Stimulated activated CD8-positive, alpha-beta memory T cell treated with anti-CD3 and anti-CD28 coated beads, Interleukin-4, amount 100 ng/mL, for 48 hours (primary cell): Measurements from ENCODE around the gene CMTM2.
"Not testable (repeated sequence)": the region's sequence is repeated elsewhere in the genome, so short reads cannot be mapped to it uniquely, and the experiment has no call there.

Source experiments
- DNase-seq: peaks from one replicate; pipeline ENCODE4 v3.0.0-alpha.2; 2020

The CMTM2 gene

DNA sequence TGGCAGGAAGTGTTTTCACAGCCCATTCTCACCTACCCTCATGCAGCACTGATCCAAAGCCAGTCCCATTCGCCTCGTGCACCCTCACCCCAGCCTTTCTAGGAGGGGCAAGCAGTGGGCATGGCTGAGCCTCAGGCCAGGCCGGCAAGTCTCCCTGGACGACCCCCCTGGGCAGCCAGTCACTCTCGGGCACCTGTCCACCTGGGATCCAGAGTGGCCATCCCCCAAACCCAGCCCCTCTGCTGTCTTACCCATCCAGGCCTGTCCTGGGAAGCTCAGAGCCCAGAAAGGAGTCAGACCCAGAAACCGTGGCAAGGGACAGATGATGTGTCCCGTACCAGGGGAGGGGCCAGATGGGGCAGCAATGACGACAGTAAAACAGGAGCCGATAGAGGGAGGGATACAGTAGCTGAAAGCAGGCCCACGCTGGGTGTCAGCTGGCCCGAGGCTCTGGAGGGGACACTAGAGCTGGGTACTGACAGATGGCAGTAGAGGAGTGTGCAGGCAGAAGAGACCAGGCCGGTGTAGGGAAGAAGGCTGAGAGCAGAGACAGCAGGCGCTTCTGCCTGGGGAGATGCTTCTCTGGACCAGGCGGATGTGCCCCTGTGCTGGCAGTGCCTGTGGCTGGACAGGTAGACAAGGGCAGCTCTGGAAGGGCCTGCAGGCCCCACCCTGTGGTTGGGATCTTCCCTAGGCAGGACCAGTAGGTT is 31.0 kb downstream of the CMTM2 start:
- no peak for DNase-seq

DNA sequence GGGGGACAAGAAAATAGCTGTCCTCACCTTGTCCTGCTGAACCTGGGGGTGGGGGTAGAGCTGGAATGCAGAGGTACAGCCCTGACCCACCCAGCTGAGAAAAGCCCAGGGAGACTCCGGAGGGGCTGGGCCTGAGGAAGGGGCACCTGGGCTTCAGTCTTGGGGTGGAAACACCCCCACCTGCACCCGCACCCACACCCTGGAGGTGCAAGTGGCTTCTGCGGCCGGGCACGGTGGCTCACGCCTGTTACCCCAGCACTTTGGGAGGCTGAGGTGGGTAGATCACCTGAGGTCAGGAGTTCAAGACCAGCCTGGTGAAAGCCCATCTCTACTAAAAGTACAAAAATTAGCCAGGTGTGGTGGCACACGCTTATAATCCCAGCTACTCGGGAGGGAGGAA is 32.6 kb downstream of the CMTM2 start:
- DNase-seq: not testable (repeated sequence)

DNA sequence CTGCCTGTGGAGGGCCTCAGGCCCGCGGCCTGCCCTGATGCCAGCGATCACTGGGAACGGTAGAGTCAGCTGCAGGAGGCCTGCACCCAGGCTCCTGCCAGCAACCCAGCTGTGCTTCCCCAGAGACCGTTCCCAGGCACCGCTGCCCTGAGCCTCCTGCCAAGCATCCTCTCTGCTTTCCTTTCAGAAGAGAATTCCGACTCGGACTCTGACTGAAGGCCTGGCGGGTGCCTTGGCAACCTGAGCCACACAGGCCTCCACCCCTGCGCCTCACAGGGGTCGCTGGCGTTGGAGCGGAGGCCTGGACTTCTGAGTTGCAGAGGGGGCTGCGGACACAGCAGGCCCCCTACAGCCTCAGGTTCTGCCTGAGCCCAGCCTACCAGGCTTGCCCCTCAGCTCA is 33.2 kb downstream of the CMTM2 start:
- no peak for DNase-seq

DNA sequence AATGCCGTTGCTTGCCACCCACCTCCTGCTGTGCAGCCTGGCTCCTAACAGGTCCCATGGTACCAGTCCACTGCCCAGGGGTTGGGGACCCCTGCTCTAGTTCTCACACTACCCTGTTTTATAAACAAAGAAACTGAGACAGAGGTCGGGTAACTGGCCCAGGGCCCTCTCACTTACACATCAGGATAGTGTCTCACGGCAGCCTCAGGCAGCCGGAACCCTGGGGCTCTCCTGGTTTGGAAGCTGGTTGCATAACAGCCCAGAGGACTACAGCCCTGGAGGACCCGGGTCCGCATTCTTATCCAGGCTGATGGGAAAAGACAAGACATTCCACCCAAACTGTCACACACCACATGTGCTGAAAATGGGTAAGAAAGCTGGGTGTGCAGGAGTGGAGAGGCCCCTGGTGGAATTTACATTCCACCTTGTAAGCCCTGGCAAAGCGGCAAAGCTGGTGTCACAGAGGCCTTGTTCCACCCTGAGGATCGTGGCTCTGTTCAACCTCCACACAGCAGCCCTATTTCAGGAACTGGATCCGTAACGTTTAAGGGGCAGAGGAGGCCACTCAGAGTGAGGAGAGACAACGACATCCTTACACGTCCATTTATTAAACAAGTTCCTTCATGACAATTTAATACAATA is 35.0 kb downstream of the CMTM2 start:
- no peak for DNase-seq

DNA sequence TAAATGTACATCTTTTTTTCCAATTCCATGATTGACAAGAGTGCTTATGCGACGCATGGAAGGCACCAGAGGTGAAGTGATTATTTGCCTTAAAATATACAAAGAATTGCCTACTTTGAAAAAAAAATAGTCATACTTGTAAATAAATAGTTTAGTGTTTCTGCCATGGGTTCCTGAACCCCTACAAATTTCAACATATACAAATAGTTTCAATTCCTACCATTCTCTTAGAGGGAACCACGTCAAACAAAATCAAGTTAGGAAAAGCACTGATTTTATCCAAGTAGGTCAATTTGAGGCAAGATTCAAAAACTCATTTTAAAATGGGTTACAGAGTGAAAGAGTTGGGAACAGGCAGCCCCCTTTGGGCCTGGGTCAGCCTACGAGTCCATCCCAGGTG is 36.9 kb downstream of the CMTM2 start:
- no peak for DNase-seq

DNA sequence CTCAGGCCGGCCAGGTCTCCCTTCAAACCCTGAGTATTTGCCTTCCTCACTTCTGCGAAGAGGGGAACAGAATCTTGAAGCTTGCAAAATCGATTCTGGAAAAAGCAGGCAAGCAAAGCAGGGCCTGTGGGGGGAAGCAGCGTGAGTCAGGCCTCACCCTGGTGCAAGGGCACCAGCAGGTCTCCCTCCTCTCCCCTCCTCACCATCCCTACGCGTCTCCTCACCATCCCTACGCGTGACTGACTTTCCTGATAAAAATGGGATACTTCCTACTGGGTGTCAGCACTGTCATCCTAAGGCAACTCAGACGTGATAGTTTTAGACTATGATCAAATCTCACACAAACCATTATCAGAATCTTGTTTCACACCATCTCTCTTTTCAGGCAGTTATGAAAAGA is 37.3 kb downstream of the CMTM2 start:
- no peak for DNase-seq

DNA sequence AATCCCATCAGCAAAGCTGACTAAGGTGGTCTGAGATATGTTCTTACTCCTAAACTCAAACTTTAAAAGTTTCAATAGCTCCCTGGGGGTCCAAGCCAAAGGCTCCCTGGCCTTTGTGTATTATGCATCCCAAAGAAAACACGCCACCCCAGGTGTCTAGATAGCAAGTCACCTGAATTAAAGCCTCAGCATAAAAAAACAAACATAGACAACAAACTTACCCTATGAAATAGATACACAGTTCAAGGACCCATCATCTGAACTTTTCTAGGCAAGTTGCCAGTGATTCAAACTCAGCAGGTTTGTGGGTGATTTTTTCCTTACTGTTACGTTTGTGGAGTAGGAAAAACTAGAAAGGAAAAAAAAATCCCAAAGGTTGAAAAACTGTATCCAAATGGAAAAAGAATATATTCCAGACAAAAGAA is 37.8 kb downstream of the CMTM2 start:
- no peak for DNase-seq

DNA sequence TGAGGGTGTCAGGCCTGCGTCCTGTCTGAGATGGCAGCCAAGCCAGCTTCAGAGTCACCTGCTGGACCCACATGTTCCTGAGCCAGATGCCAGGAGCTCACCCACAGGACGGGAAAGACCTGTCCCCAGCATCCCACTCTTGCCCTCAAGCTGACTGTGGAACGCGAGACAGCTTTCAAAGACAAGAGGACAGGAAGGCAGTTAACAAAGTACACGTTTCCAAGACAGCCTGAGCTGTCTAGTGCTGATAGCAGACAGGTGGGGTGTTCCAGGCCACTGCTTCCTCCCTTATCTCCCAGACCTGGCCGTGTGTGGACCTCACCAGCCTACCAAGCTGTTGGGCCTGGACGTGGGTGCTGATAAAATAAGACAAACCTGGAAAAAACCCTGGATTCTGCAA is 38.5 kb downstream of the CMTM2 start:
- no peak for DNase-seq

DNA sequence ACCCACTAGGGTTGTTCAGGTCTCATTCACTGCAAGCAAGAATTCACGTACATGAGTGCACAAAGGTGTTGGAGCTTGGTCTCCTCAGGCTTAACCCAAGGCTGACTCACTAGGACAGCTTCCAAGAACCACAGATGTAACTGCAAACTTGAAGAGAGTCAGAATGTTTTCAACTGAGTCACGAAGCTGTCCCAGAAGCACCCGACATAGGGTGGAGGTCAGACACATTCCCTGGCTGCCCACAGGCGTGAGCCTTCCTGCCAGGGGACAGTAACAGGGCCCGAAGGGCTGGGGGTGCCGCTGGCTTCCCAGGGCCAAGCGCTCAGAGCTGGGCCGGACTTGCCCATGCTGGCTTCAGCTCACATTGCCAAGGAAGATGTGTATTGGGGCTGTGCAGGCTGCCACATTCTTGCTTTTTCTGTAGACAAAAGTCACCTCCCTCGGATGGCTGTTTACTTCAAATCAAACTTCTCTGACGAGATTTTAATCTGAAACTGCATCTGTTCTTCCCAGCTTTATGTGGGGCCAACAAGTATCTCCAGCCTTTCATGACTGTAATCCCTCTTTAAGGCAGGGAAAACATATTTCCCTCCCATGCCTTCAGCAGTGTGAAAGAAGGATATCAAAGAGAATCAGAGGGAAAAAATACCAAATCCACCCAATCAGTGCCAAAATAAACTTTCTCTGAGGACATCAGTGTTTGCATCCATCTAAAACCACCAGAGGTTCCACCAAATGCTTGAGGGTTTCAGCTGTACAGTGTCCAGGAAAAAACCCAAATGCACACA is 39.5 kb downstream of the CMTM2 start:
- DNase-seq: no peak

DNA sequence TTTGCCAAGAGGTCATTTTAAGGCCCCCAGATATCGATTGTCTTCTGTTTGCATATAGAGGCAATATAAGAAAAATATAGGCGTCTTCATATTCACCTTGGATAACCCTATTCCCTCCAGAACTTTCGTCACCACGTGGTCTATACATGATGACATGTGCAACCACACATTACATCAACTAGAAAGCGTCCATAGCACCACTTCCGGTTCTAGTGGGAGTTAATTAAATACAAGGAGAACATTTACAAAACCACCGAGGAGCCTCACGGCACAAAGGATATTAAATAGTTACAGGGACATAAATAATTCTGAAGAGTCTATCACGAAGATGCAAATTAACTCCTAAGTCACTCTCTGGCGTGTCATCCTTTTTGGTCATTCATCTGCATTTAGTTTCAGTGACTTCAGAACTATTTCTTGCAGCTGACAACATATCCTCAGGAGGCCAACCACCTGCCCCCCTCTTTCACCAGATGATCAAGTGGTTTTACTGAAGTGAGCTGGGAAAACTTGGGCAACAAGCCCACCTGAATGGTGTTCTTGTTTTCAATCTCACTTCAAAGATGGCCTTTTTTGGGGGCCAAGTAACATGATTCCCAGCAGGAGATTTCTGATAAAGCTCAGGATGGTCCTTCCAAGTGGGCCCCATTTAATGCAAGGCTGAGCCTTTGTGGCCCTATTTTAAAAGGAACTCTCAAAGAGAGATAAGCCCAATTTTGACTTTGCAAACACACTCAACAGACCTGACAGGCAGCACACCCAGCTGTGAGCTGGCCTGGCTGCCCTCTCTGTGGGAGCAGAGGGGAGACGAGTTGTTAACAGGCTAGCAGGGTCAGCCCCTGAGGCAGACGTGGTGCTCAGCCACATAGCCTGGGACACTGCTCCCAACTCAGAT is 40.5 kb downstream of the CMTM2 start:
- no peak for DNase-seq

DNA sequence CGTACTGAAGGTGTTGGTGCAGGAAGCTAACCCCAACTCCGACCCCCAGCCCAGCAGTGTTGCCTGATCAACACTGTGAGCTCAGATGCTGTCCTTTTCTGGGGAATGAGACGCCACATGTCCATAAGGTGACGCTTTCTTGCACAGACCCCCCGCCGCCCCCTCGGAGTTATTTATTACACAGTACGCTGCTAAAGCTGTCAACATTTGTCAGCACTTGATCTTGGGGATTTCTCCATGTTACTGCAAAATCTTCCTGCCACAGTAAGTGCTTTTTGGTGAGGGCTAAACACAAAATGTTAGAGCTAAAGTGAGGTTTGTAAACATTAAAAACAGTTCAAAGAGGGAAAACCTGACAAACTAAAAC is 41.1 kb downstream of the CMTM2 start:
- no peak for DNase-seq

DNA sequence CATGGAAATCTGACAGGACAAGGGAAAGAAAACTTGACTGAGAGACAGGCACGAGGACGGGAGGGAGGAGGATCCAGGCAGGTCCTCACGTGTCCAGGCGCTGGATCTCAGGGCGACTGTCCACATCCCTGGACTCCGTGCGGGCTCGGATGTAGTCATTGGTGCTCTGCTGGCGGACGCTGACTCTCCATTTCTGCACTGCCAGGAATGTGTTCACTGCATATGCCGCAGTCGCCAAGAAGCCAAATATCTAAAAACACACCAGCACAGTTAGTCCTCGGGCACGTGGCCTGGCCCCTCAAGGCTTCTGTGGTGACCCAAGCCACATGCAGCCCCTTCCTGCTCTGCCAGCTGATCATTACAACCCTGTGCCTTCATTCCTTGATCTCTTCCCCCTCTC is 42.7 kb downstream of the CMTM2 start:
- no peak for DNase-seq

DNA sequence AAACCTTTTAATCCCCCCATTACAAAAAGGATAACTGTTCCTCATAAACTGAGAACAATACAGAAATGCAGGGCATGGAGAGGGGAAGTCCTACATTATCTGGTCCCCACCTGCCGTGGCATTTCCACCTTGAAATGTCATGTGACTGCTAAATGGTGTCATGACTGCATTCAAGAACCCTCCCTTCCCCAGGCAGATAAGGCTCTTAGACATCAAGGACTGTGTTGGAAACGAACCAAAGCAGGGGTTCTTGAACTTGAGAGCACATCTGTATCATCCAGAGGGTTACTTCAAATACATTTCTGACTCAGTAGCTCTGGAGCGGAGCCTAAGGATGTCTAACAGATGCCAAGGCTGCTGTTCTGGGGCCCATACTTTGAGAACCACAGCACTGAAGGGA is 43.6 kb downstream of the CMTM2 start:
- no peak for DNase-seq

DNA sequence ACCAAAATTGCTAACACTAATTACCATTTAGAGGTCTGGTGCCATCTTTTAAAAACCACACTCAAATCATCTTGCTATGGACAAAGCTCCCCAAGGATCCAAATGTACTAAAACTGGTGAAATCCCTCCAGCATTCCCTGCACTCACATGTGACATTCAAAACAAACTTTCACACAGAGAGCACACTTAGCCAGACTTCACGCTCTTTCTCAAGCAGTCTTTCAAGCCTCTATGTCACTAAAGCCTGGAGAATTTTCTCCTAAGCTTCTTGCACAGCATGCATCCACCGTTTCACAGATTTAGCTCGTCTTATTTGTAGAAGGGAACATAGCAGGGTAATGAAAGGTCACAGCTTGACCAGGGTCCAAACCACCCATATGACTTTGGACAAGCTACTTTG is 44.5 kb downstream of the CMTM2 start:
- no peak for DNase-seq

DNA sequence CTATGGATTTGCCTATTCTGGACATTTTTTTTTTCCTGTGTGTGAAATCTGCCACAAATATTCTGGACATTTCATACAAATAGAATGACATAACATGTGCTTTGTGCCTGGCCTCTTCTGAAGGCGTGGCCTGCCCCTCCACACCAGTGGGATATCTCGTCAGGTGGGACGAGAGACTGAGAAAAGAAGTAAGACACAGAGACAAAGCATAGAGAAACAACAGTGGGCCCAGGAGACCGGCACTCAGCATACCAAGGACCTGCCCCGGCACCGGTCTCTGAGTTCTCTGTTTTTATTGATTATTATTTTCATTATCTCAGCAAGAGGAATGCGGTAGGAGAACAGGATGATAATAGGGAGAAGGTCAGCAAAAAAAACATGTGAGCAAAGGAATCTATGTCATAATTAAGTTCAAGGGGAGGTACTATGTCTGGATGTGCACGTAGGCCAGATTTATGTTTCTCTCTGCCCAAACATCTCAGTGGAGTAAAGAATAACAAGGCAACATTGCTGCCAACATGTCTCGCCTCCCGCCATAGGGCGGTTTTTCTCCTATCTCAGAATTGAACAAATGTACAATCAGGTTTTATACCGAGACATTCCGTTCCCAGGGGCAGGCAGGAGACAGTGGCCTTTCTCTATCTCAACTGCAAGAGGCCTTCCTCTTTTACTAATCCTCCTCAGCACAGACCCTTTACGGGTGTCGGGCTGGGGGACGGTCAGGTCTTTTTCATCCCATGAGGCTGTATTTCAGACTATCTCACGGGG is 48.5 kb downstream of the CMTM2 start:
- DNase-seq: not testable (repeated sequence)

DNA sequence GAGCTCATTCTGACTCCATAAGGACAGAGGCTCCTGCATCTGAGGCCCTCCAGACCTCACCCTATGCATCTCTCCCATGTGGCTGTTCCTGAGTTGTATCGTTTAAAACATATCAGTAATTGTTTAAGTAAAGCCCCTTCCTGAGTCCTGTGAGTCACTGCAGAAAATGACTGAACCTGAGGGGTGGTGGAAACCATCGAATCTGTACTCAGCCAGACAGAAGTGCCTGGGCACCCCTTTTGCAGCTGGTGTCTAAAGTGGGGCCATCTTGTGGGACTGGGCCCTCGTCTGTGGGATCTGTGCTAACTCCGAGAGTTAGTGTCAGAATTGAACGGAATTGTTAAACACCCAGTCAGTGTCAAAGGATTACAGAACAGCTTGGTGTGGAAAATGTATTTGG is 50.6 kb downstream of the CMTM2 start:
- DNase-seq: no peak

DNA sequence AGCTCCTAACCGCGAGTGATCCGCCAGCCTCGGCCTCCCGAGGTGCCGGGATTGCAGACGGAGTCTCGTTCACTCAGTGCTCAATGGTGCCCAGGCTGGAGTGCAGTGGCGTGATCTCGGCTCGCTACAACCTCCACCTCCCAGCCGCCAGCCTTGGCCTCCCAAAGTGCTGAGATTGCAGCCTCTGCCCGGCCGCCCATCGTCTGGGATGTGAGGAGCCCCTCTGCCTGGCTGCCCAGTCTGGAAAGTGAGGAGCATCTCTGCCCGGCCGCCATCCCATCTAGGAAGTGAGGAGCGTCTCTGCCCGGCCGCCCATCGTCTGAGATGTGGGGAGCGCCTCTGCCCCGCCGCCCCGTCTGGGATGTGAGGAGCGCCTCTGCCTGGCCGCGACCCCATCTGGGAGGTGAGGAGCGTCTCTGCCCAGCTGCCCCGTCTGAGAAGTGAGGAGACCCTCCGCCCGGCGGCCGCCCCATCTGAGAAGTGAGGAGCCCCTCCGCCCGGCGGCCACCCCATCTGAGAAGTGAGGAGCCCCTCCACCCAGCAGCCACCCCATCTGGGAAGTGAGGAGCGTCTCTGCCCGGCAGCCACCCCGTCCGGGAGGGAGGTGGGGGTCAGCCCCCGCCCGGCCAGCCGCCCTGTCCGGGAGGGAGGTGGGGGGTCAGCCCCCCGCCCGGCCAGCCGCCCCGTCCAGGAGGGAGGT is 51.4 kb downstream of the CMTM2 start:
- DNase-seq: not testable (repeated sequence)

DNA sequence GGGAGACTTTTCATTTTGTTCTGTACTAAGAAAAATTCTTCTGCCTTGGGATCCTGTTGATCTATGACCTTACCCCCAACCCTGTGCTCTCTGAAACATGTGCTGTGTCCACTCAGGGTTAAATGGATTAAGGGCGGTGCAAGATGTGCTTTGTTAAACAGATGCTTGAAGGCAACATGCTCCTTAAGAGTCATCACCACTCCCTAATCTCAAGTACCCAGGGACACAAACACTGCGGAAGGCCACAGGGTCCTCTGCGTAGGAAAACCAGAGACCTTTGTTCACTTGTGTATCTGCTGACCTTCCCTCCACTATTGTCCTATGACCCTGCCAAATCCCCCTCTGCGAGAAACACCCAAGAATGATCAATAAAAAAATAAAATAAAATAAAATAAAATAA is 52.3 kb downstream of the CMTM2 start:
- DNase-seq: not testable (repeated sequence)

DNA sequence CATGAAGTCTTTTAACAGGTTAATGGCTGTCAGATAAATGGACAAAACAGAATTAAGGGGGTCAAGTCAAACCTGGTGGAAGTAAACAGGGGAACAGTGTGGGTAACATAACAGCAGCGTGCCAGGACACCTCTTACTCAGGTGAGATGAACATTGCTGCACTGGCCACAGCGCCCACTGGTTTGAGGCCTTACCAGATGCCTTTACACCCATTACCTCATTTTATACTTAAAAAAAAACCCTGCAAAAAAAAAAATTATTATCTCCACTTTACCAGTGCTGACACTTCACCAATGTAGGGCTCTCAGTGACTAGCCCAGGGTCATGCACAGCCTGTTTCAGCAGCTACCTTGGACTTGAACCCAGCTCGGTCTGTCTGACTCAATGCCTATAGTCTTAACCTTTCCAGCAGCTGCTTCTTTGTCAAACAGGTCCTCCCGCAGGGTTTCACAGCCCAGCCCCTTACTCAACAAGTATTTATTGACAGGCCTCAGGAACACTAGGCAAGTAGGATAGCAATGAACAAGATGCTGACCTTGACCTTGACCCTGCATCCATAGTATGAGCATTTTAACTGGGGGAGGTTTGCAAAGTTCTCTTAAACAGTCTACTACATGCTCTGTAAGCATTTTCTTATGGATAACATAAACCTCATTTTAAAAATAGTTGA is 55.4 kb downstream of the CMTM2 start:
- no peak for DNase-seq

DNA sequence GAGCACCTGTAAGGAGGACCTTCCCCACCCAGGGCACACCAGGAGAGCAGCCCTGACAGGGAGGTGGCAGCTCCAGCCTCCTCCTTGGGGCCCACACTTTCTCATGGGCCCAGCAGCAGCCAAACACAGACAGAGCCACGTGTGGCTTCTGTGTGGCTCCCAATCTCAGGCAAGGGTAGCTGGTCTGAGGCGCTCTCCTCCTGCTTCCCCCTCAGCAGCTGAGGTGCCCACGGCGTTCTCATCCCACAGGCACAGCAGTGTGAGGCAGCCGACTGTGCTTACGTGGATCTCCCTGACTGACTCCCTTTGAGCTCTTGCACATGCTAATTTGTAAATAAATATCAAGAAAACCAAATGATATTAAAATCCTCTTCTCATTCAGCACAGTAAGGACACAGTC is 56.1 kb downstream of the CMTM2 start:
- DNase-seq: no peak

DNA sequence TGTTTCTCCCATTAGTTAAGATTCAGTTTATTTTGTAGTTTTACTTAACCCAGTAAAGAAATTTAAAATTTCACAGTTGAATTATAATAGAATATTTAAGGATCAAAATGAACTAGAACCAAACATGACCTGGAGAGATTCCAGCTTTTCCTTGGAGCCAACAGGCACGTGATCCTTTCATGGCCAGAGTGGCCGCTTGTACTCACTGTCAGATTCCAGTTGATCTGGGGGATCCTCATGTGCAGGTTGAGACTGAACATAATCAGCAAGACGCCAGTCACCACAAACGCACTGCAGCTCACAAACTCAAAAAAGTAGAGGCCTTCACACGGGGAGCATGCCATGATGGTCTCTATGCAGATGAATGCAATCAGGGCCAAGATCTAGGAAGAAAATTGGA is 56.9 kb downstream of the CMTM2 start:
- DNase-seq: no peak
